ENCODE data around the gene ZNF598. TPM values are rescaled to one million over a fixed set of nuclear protein-coding genes. Genes with fewer than 3 reads are reported as not detected.

The ZNF598 gene
- total RNA-seq, 1 experiment from 2014 or later, result 70.9 TPM

GRCh38 chr16:1972490-1972877 lies 37.1 kb downstream of the ZNF598 start:
- Mint-ChIP-seq H3K36me3 (ENCODE audit: insufficient read depth in 1 of 3, low read depth in 3 of 3) (peaks cover 10 to 25% (median 25%) of the 10 kb centered on the region in 3 experiments), H3K4me3 (peak overlapping the region; percentile 93 to 96), H3K9me3 (no peaks in the 10 kb centered on the region; a peak in 2 of 5 replicates), H3K4me1 (peaks cover 8 to 14% of the 10 kb centered on the region in 2 experiments), H3K27me3 (ENCODE audit: low read depth) (no peaks in the 10 kb centered on the region), H3K27ac (0 out of 7 replicates have a peak overlapping the region, but pooled peaks of 1 of the 3 experiments have one; percentile 42)
- no peak overlapping the region for H3K14ac ChIP-seq (ENCODE audit: insufficient read depth, low read length)
- no peak overlapping the region for H3T11ph ChIP-seq (ENCODE audit: low read length)
- no peaks in the 10 kb centered on the region for H4K20me1 ChIP-seq (ENCODE audit: control insufficient read depth, insufficient read depth, insufficient read length)
- H4K91ac ChIP-seq (ENCODE audit: insufficient read length, low read depth, low read length), result no peak overlapping the region
- H3K27ac ChIP-seq (ENCODE audit: insufficient read length, low read depth, low read length), result no peak overlapping the region
- peaks cover 6% of the 10 kb centered on the region; the same call in 1 of the 2 replicates for H3K79me2 ChIP-seq (ENCODE audit: insufficient read depth, low read length)
- TF ChIP-seq, protein P1, sequence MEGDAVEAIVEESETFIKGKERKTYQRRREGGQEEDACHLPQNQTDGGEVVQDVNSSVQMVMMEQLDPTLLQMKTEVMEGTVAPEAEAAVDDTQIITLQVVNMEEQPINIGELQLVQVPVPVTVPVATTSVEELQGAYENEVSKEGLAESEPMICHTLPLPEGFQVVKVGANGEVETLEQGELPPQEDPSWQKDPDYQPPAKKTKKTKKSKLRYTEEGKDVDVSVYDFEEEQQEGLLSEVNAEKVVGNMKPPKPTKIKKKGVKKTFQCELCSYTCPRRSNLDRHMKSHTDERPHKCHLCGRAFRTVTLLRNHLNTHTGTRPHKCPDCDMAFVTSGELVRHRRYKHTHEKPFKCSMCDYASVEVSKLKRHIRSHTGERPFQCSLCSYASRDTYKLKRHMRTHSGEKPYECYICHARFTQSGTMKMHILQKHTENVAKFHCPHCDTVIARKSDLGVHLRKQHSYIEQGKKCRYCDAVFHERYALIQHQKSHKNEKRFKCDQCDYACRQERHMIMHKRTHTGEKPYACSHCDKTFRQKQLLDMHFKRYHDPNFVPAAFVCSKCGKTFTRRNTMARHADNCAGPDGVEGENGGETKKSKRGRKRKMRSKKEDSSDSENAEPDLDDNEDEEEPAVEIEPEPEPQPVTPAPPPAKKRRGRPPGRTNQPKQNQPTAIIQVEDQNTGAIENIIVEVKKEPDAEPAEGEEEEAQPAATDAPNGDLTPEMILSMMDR (conservative IDR thresholded peaks at IDR 0.05), result no peak
- no peak overlapping the region for H2BK120ac ChIP-seq (ENCODE audit: low read depth, low read length, poor library complexity, severe bottlenecking)
- peaks cover 5% of the 10 kb centered on the region for H3K79me1 ChIP-seq (ENCODE audit: insufficient read depth, low read depth, low read length, poor library complexity, severe bottlenecking)
- no peak overlapping the region for H2BK12ac ChIP-seq (ENCODE audit: insufficient read length, low read depth, low read length)
- no peak overlapping the region for H3K18ac ChIP-seq (ENCODE audit: insufficient read length, low read depth, low read length)
- H2AFZ ChIP-seq (ENCODE audit: low read length), result no peak overlapping the region
- no peaks in the 10 kb centered on the region for H3K27me3 ChIP-seq (ENCODE audit: insufficient read depth, low read length)
- no peaks in the 10 kb centered on the region for H3K4me1 ChIP-seq (ENCODE audit: insufficient read depth, low read length)
- no peaks in the 10 kb centered on the region for H3K9me3 ChIP-seq (ENCODE audit: control insufficient read depth, low read depth, low read length)
- H3K4me2 ChIP-seq (ENCODE audit: insufficient read depth, insufficient read length, low read length), result peak overlapping the region; percentile 62
- no peak for DNase-seq
- no peak overlapping the region for H2BK20ac ChIP-seq (ENCODE audit: low read depth, low read length, poor library complexity, severe bottlenecking)
- peaks cover 8% of the 10 kb centered on the region for H3K23me2 ChIP-seq (ENCODE audit: insufficient read length, low read depth, low read length, poor library complexity, severe bottlenecking)
- no peak overlapping the region for H4K5ac ChIP-seq (ENCODE audit: insufficient read length, low read depth, low read length)
- H2BK15ac ChIP-seq (ENCODE audit: low read depth, low read length), result no peak overlapping the region
- H3K56ac ChIP-seq (ENCODE audit: insufficient read length, low read depth, low read length), result no peak overlapping the region
- no peak overlapping the region for H3K4ac ChIP-seq (ENCODE audit: low read depth, low read length)
- H4K8ac ChIP-seq (replicated peaks; ENCODE audit: insufficient read length, low read depth, low read length), result no peak overlapping the region
- H3K23ac ChIP-seq (ENCODE audit: insufficient read length, low read depth, low read length), result no peak overlapping the region
- WGBS (ENCODE audit: extremely low coverage, insufficient read length, low lambda C conversion rate), result no CpG with 5 or more reads among the region's 22 CpGs
- peak overlapping the region; percentile 68 for H3K9ac ChIP-seq (ENCODE audit: extremely low read depth, insufficient read length, low read length)
- H2BK5ac ChIP-seq (ENCODE audit: insufficient read length, low read length), result no peak overlapping the region
- no peak overlapping the region for H2AK5ac ChIP-seq (ENCODE audit: insufficient read length, low read length)
